HG03280 (cell line): ENCODE data around the gene SERTM2.
"Not testable (repeated sequence)": the region's sequence is repeated elsewhere in the genome, so short reads cannot be mapped to it uniquely, and the experiment has no call there.

ENCODE experiments used
- ATAC-seq: cut with Tn5 transposase; IDR thresholded peaks from one replicate; pipeline ENCODE4 v1.9.1; 2021; ENCODE audit warnings: mild to moderate bottlenecking, moderate library complexity; ENCODE audit not compliant: unreplicated experiment

SERTM2 gene

GRCh38 chrX:111511477-111511876 lies at the start of gene SERTM2:
TSS of gene SERTM2 (plus strand) at chrX:111511645. CDS start at chrX:111518858, 7,213 bp downstream.
- ATAC-seq: peak; percentile 77

DNA sequence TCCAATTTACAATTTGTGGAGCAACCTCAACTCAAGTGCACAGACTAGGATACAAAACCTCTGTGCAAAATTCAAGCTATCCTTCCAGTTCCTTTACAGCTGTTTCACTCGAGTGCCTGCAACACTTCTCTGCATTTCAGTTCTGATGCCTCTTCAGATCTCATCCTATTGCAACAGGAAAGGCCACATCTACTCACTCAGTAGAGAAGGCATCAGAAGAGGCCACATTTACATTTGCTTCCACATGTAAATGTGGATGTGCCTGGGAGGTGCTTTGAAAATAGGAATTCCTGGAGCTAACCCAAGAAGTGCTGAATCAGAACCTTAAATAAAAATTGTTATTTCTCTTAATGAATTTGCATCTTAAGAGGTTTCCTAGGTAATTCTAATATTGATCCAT lies 45.8 kb upstream of the SERTM2 start:
- ATAC-seq: no peak

DNA sequence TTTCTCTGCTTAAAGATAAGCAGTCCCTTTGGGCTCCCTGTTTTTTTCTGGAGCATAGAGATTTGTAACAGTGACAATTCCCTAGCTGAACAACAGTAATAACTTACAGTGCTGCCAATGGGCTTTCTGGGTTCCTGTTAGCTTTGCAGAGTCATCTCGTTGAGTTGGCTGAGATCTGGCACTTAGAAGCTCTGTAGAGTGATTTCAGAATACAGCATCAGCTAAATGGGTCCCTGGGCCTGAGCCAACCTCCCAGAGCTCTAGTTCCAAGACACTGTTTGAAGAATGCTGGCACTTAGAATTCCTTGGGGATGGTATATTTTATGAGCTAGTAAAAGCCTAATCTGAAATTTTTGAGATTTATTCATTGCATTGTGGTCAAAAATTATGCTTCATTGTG lies 43.5 kb upstream of the SERTM2 start:
- ATAC-seq: no peak

- ATAC-seq: no peak
Observed at GRCh38 chrX:111470681-111471403, 40.6 kb upstream of the SERTM2 start.

GRCh38 chrX:111481896-111482295 lies 29.5 kb upstream of the SERTM2 start:
- no peak for ATAC-seq

- no peak for ATAC-seq
Observed at GRCh38 chrX:111483135-111483534, 28.3 kb upstream of the SERTM2 start.

- ATAC-seq: no peak
Observed at GRCh38 chrX:111483881-111484280, 27.6 kb upstream of the SERTM2 start.

DNA sequence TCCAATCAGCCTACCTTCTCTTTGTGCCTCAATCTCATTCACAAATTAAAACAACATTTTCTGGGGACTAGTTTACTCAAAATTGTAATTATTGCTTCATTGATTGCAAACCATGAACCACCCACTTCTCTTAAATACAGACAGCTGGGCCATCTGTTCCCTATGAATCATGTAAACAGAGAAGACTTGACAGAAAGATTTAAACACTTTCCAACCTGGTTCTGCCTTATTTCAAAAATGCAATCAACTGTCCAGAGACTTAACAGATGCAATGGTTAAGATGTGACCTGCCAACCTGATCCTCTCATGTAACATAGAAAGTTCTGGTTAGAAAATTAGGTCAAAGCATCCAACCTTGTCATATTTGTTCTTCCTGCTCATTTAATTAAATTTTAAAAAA lies 20.8 kb upstream of the SERTM2 start:
- ATAC-seq: no peak

- no peak for ATAC-seq
Observed at GRCh38 chrX:111492085-111492484, 19.4 kb upstream of the SERTM2 start.

DNA sequence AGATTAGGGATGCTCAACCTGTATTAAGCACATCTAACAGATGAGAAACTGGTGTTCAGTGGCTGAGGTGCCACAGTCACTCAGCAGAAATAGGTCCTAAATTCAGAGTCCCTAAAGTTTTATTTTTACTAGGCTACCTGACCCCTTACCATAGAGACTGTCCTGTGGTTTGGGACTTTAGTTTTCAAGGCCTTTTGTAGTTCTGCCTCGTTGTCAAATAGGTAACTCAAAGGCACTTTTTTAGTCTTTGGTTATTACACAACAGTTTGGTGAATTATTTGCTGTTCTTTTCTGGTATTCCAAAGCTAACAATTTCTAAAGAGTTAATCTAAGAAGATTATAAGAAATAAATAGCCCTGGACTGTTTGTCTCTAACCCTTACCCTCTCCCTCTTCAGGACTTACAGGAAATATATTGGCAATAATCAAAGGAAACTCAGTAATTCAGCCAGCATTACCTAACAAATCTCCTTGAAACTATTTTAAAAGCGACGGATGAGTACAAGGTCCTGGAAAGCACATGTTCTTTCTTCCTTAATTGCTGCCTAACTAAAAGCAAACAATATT lies 12.8 kb upstream of the SERTM2 start:
- ATAC-seq: no peak

- no peak for ATAC-seq
Observed at GRCh38 chrX:111503485-111503993, 7.9 kb upstream of the SERTM2 start.

DNA sequence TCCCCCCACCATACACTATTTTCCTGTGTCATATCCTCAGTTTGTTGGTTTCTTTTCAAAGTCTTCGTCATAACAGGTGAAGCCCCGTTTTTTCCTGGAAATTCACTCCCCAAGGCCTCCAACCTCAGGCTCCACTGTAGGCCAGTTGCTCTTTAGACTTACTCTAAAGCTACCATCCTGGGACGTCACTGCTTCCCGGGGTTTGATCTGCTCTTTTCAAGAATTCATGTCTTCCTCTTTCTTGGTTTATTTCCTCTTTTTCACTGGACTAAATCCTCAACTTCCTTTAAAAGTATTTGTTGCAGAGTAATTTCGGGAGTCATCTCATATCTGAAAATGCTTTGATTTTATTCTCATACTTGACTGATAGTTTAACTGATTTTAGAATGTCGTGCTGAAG lies 6.5 kb upstream of the SERTM2 start:
- no peak for ATAC-seq

DNA sequence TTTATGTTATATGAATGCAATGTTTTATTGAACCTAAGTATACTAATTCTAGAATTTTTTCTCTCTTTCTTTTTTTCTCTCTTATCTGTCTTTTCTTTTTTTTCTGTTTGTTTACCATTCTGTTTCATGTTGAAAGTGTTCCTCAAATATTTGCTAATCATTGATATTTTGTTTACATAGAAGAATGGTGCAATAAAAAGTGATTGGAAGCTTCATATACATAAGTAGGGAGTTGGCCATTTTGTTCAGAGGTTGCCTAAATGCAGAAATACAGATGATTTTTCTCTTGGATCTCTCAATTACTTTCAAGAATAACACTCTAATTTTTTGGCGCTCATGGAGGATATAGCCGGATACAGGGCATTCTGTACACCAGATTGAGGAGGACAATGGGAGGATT lies 5.7 kb upstream of the SERTM2 start:
- ATAC-seq: no peak

- ATAC-seq: no peak
Observed at GRCh38 chrX:111506826-111507225, 4.6 kb upstream of the SERTM2 start.

- ATAC-seq: no peak
Observed at GRCh38 chrX:111507933-111508332, 3.5 kb upstream of the SERTM2 start.

- ATAC-seq: no peak
Observed at GRCh38 chrX:111515298-111515697, 3.9 kb downstream of the SERTM2 start.

DNA sequence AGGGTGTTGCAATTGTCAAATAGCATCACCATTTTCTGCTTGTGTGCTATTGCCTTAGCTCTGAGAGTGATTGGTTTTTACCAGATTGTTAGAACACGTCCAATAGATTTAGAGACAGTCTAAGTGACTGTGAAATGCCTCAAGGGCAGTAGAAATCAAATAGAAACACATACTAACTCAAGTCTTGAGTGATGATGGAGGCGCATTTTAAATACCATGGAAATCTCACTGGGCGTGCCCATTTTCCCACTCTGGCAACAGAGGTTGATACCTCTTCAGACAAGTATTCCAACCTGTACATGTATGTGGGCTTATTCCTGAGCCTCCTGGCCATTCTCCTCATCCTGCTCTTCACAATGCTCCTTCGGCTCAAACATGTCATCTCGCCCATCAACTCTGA lies 7.2 kb downstream of the SERTM2 start:
- no peak for ATAC-seq

DNA sequence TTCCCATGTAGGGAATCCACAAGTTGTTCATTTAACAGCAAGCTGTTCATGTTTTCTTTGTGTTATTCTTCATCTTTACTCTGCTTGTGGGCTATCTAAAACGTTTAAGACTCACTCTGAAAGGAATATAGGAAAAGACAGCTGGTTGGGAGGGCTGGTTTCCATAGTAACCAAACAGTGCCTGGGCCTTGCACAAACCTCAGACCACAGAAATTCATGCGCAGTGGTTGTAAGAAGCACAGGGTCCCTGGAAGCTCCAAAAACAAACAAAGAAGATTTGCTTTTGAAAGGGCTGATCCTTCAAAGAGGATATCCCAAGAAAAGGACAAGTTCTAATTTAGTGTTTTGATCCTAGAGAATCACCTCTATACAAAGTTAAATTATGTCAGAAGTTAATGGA lies 7.8 kb downstream of the SERTM2 start:
- ATAC-seq: no peak

DNA sequence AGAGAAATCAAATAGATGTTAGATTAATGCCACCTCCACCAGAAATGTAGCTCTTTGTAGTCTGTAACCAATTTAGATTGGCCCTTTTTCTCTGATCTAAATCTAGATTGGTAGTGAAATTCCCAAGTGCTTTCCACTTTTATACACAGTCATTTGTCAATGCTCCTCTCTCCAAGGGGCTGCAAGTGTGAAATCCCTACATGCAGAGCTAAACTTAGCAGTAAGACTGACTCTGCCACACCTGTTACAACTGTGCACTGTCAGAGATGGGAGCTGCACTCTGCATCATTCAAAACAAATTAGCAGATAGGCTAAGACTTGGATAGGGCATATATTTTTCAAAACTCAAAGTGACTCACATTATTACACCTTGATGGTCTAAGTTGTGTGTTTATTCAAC lies 9.1 kb downstream of the SERTM2 start:
- ATAC-seq: no peak

- no peak for ATAC-seq
Observed at GRCh38 chrX:111521169-111521568, 9.7 kb downstream of the SERTM2 start.

DNA sequence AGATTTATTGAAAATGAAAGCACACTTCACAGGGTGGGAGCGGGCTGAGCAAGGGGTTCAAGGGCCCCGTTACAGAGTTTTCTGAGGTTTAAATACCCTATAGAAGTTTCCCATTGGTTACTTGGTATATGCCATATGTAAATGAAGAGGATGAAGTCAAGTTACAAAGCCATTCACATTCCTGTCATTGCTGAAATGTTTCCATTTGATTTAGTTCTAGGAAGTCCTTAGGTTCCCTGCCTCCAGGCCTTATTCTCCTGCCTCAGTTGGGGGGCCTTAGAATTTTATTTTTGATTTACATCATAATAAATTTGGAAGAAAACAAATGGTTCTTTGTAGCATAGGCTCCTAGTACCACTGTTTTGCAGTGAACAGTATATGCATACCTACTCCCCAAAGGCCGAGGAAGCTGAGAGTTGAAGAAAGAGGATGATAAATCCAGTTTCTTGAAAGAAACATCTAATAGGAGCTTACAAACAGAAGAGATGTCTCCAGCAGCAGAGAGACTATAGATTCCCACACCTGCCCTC lies 31.8 kb downstream of the SERTM2 start:
- no peak for ATAC-seq

DNA sequence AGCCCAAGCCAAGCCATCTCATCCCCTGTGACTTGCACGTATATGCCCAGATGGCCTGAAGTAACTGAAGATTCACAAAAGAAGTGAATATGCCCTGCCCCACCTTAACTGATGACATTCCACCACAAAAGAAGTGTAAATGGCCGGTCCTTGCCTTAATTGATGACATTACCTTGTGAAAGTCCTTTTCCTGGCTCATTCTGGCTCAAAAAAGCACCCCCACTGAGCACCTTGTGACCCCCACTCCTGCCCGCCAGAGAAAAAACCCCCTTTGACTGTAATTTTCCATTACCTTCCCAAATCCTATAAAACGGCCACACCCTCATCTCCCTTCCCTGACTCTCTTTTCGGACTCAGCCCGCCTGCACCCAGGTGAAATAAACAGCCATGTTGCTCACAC lies 37.8 kb downstream of the SERTM2 start:
- not testable (repeated sequence) for ATAC-seq
